Panc1 (cell line): ENCODE measurements around the gene RPN2. TPM values are rescaled to one million over a fixed set of nuclear protein-coding genes. Genes with fewer than 3 reads are reported as not detected.

ENCODE experiments used
- ATAC-seq: fragments of 200-7000 bp; cut with Tn5 transposase; 2 replicates; pipeline ENCODE4 v1.9.1; 2020; ENCODE audit warnings: mild to moderate bottlenecking, moderate library complexity
- BruUV-seq: library from RNA; stranded (reverse); fragments of 400-500 nt; replicated peaks from 2 replicates; lab custom pipeline; 2021; lab: Mats Ljungman, UMichigan
- CTCF ChIA-PET: fragments of 300-600 bp; sonication (Branson Sonifier 250); formaldehyde crosslinking; loops from one replicate; lab custom pipeline; 2022; ENCODE audit warnings: antibody characterized with exemption; lab: Charles Lee
- POLR2A ChIA-PET: fragments of 300-600 bp; sonication (Branson Sonifier 250); formaldehyde crosslinking; loops from one replicate; lab custom pipeline; 2022; ENCODE audit warnings: antibody characterized with exemption; lab: Charles Lee
- DNase-seq: peaks from one replicate; pipeline ENCODE4 v3.0.0-alpha.2; 2010; ENCODE audit warnings: low read depth, low spot score
- H3K27ac ChIP-seq: 2 replicates; pipeline ENCODE4 v1.5.1; 2011; ENCODE audit warnings: mild to moderate bottlenecking, low read length, inconsistent platforms
- H3K27me3 ChIP-seq: fragments of 200-500 bp; sonication (Bioruptor generic); 2 replicates; pipeline ENCODE4 v1.6.0; 2014; ENCODE audit warnings: low read length, inconsistent platforms; ENCODE audit not compliant: control insufficient read depth, insufficient read depth
- H3K36me3 ChIP-seq: fragments of 200-500 bp; sonication (Bioruptor generic); 2 replicates; pipeline ENCODE4 v1.5.1; 2014; ENCODE audit warnings: inconsistent platforms, mild to moderate bottlenecking, low read length, moderate library complexity; ENCODE audit not compliant: control insufficient read depth, insufficient read depth
- H3K4me1 ChIP-seq: 2 replicates; pipeline ENCODE4 v1.5.1; 2011; ENCODE audit warnings: inconsistent platforms, mild to moderate bottlenecking, low read length, moderate library complexity; ENCODE audit not compliant: control insufficient read depth, insufficient read depth
- H3K4me3 ChIP-seq, 2 experiments: 2 replicates each; pipeline ENCODE4 v1.5.1; 2011 to 2012; ENCODE audit warnings: low read depth in 2 of 2, low read length in 2 of 2, mild to moderate bottlenecking in 2 of 2, inconsistent platforms in 1 of 2, moderate library complexity in 1 of 2
- H3K9me3 ChIP-seq: fragments of 200-500 bp; sonication (Bioruptor generic); 2 replicates; pipeline ENCODE4 v1.5.1; 2014; ENCODE audit warnings: low read depth, mild to moderate bottlenecking, inconsistent platforms, low read length, moderate library complexity; ENCODE audit not compliant: control insufficient read depth, insufficient read depth
- POLR2AphosphoS5 ChIP-seq: IDR thresholded peaks from 2 replicates; pipeline ENCODE4 v1.6.1; 2012; ENCODE audit warnings: mild to moderate bottlenecking, low read depth, low read length, moderate library complexity
- SIN3A ChIP-seq: IDR thresholded peaks from 2 replicates; pipeline ENCODE4 v1.6.1; 2012; ENCODE audit warnings: low read depth, mild to moderate bottlenecking, low read length, moderate library complexity, borderline replicate concordance; ENCODE audit not compliant: insufficient read depth
- TCF7L2 ChIP-seq: IDR thresholded peaks from 2 replicates; pipeline ENCODE4 v1.6.1; 2011; ENCODE audit warnings: mild to moderate bottlenecking, low read depth, low read length, inconsistent platforms
- in situ Hi-C: cut with HindIII; loops from 2 replicates; pipeline ENCODE4 v1.10.0; 2016; ENCODE audit warnings: low sequenced_read_pairs, low pct_unique_long_range_greater_than_20kb
- intact Hi-C: fragments of 100-400 bp; cut with micrococcal nuclease; formaldehyde crosslinking; loops from one replicate; pipeline ENCODE4 v1.10.0; 2022; ENCODE audit not compliant: unreplicated experiment
- total RNA-seq: library from RNA; stranded (reverse); gene quantifications from one replicate; pipeline ENCODE4 v1.2.1, GENCODE V29; 2021; ENCODE audit not compliant: unreplicated experiment
- TF ChIP-seq, protein P1 (sequence below), 2 experiments: IDR thresholded peaks; 2 replicates each; pipeline ENCODE4 v1.6.1; 2011 to 2012; ENCODE audit warnings: low read depth in 2 of 2, control low read depth in 1 of 2, low read length in 1 of 2, mild to moderate bottlenecking in 1 of 2, moderate library complexity in 1 of 2; ENCODE audit not compliant: insufficient read depth in 1 of 2
- TF ChIP-seq, protein P2 (sequence below): fragments of 450-650 bp; IDR thresholded peaks from 2 replicates; pipeline ENCODE4 v1.5.1; 2017; ENCODE audit warnings: mild to moderate bottlenecking

Gene RPN2
- total RNA-seq, 1 experiment from 2014 or later, result 250 TPM

DNA sequence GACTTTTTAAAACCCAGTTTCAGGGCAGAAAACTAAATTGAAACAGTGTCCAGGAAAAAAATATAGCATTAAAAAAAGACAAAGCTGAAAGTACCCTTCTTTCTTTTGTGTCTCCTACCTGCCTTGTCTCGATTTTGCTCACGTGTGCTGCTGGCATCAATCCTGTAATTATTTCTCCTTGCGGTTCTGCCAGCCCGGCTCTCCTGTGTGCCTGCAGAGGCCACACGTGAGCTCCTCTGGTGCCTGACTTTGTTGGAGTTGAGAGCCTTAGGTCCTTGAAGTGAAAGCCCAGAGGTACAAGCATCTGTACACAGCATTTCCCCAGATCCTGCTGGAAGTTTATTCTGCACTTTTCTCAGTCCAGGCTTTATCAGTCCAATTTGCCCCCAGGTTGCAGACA, 46.0 kb downstream of the RPN2 start:
- intact Hi-C loops (no loop called here), in situ Hi-C loops (no loop called here)
- Histone ChIP-seq H3K4me1 (no peaks in the 10 kb centered on the region), H3K9me3 (no peaks in the 10 kb centered on the region), H3K36me3 (peaks cover 58% of the 10 kb centered on the region), H3K4me3 (no peak overlapping the region), H3K27me3 (no peaks in the 10 kb centered on the region), H3K27ac (no peak overlapping the region)
- DNase-seq (no peak), ATAC-seq (no peak)
- ChIA-PET CTCF (no interaction called here), POLR2A (no interaction called here)
- BruUV-seq, result no TSS peak
- TF ChIP-seq TCF7L2 (no peak), SIN3A (no peak), POLR2AphosphoS5 (no peak)
- TF ChIP-seq, protein P1, sequence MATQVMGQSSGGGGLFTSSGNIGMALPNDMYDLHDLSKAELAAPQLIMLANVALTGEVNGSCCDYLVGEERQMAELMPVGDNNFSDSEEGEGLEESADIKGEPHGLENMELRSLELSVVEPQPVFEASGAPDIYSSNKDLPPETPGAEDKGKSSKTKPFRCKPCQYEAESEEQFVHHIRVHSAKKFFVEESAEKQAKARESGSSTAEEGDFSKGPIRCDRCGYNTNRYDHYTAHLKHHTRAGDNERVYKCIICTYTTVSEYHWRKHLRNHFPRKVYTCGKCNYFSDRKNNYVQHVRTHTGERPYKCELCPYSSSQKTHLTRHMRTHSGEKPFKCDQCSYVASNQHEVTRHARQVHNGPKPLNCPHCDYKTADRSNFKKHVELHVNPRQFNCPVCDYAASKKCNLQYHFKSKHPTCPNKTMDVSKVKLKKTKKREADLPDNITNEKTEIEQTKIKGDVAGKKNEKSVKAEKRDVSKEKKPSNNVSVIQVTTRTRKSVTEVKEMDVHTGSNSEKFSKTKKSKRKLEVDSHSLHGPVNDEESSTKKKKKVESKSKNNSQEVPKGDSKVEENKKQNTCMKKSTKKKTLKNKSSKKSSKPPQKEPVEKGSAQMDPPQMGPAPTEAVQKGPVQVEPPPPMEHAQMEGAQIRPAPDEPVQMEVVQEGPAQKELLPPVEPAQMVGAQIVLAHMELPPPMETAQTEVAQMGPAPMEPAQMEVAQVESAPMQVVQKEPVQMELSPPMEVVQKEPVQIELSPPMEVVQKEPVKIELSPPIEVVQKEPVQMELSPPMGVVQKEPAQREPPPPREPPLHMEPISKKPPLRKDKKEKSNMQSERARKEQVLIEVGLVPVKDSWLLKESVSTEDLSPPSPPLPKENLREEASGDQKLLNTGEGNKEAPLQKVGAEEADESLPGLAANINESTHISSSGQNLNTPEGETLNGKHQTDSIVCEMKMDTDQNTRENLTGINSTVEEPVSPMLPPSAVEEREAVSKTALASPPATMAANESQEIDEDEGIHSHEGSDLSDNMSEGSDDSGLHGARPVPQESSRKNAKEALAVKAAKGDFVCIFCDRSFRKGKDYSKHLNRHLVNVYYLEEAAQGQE (IDR thresholded peaks at IDR 0.05; ENCODE audit: insufficient read depth in 1 of 2, low read depth in 2 of 2, low read length in 1 of 2), result no peak
- TF ChIP-seq, protein P2, sequence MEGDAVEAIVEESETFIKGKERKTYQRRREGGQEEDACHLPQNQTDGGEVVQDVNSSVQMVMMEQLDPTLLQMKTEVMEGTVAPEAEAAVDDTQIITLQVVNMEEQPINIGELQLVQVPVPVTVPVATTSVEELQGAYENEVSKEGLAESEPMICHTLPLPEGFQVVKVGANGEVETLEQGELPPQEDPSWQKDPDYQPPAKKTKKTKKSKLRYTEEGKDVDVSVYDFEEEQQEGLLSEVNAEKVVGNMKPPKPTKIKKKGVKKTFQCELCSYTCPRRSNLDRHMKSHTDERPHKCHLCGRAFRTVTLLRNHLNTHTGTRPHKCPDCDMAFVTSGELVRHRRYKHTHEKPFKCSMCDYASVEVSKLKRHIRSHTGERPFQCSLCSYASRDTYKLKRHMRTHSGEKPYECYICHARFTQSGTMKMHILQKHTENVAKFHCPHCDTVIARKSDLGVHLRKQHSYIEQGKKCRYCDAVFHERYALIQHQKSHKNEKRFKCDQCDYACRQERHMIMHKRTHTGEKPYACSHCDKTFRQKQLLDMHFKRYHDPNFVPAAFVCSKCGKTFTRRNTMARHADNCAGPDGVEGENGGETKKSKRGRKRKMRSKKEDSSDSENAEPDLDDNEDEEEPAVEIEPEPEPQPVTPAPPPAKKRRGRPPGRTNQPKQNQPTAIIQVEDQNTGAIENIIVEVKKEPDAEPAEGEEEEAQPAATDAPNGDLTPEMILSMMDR, result no peak

DNA sequence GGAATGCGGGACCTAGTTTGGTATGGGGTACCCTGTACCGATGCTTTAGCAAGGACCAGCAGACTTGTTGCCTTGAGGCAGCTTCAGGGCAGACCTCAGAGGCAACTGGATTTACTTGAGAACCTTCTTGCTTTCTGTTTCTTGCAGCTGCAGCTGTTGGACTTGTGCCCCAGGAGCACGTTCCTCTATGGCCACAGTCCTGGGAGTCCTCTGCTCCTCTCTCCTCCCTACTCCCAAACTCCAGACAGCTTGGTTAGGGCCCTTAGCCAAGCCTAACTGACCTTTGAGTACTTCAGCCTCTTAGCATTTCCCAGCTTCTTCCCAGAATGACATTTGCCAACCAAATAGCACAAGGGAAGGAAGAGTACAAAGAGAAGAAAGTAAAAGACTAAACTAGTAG, 47.8 kb downstream of the RPN2 start:
- ChIA-PET CTCF (no interaction called here), POLR2A (interaction anchor here (0.5 kb wide), 1 partner anchor 26 kb away, joined by 12 read pairs; no protein-coding TSS in a partner anchor)
- Histone ChIP-seq H3K36me3 (peaks cover 66% of the 10 kb centered on the region), H3K4me1 (no peaks in the 10 kb centered on the region), H3K9me3 (no peaks in the 10 kb centered on the region), H3K27ac (no peak overlapping the region), H3K27me3 (no peaks in the 10 kb centered on the region), H3K4me3 (no peak overlapping the region)
- ATAC-seq (no peak), DNase-seq (no peak)
- in situ Hi-C loops (no loop called here), intact Hi-C loops (no loop called here)
- TF ChIP-seq TCF7L2 (no peak), SIN3A (no peak)
- TF ChIP-seq, protein P2, result no peak
- no TSS peak for BruUV-seq
